T-helper 2 cell treated with Interferon-gamma antibody and Interleukin-4, amounts not matched to agents 5 μg/mL and 100 μg/mL, for 36 hours (primary cell): ENCODE data around the gene TDRD12.
"Not testable (repeated sequence)": the region's sequence is repeated elsewhere in the genome, so short reads cannot be mapped to it uniquely, and the experiment has no call there.

Experiments used
- DNase-seq: peaks from one replicate; pipeline ENCODE4 v3.0.0; 2021; ENCODE audit warnings: low spot score
- H3K27ac Mint-ChIP-seq: one replicate; pipeline ENCODE4 v1.8.0; 2021; ENCODE audit warnings: mild to moderate bottlenecking, mixed read lengths
- H3K27me3 Mint-ChIP-seq: one replicate; pipeline ENCODE4 v1.8.0; 2021; ENCODE audit warnings: low read depth, mixed read lengths
- H3K36me3 Mint-ChIP-seq: one replicate; pipeline ENCODE4 v1.8.0; 2021; ENCODE audit warnings: low read depth, mixed read lengths
- H3K4me1 Mint-ChIP-seq: one replicate; pipeline ENCODE4 v1.8.0; 2021; ENCODE audit warnings: low read depth, mixed read lengths
- H3K4me3 Mint-ChIP-seq: one replicate; pipeline ENCODE4 v1.8.0; 2022; ENCODE audit warnings: mild to moderate bottlenecking, moderate library complexity, mixed read lengths
- H3K9me3 Mint-ChIP-seq: one replicate; pipeline ENCODE4 v1.8.0; 2021; ENCODE audit warnings: mixed read lengths

The TDRD12 gene

GRCh38 chr19:32686847-32687475 is 32.6 kb upstream of the TDRD12 start:
- Mint-ChIP-seq H3K4me1 (peaks cover 8% of the 10 kb centered on the region), H3K9me3 (no peaks in the 10 kb centered on the region), H3K4me3 (no peak overlapping the region), H3K27me3 (peaks cover 3% of the 10 kb centered on the region), H3K27ac (no peak overlapping the region), H3K36me3 (no peaks in the 10 kb centered on the region)
- no peak for DNase-seq

- Mint-ChIP-seq H3K4me1 (peaks cover 8% of the 10 kb centered on the region), H3K36me3 (peaks cover under 1% of the 10 kb centered on the region), H3K27ac (no peak overlapping the region), H3K4me3 (no peak overlapping the region), H3K9me3 (no peaks in the 10 kb centered on the region), H3K27me3 (no peaks in the 10 kb centered on the region)
- DNase-seq: no peak
Observed at GRCh38 chr19:32687681-32688080, 31.9 kb upstream of the TDRD12 start.

GRCh38 chr19:32688311-32688710 is 31.3 kb upstream of the TDRD12 start:
- H3K9me3 Mint-ChIP-seq: peaks cover 1% of the 10 kb centered on the region
- no peak overlapping the region for H3K4me3 Mint-ChIP-seq
- H3K36me3 Mint-ChIP-seq: peaks cover 7% of the 10 kb centered on the region
- H3K27ac Mint-ChIP-seq: no peak overlapping the region
- peaks cover 14% of the 10 kb centered on the region for H3K4me1 Mint-ChIP-seq
- no peak for DNase-seq
- H3K27me3 Mint-ChIP-seq: no peaks in the 10 kb centered on the region

- DNase-seq: peak; percentile 85
- H3K27me3 Mint-ChIP-seq: no peaks in the 10 kb centered on the region
- peak within 1 kb of the TSS; percentile 94 for H3K27ac Mint-ChIP-seq
- H3K9me3 Mint-ChIP-seq: peaks cover 4% of the 10 kb centered on the region
- peaks cover 32% of the 10 kb centered on the region for H3K36me3 Mint-ChIP-seq
- H3K4me3 Mint-ChIP-seq: peak within 1 kb of the TSS; percentile 92
- peaks cover 36% of the 10 kb centered on the region for H3K4me1 Mint-ChIP-seq
Observed at GRCh38 chr19:32691291-32691951, 28.1 kb upstream of the TDRD12 start, which contains the start of gene NUDT19. TSS of gene NUDT19 (plus strand) at chr19:32691821. CDS start at chr19:32691961, 140 bp downstream.

- peaks cover 34% of the 10 kb centered on the region for H3K36me3 Mint-ChIP-seq
- H3K27ac Mint-ChIP-seq: peak overlapping the region; percentile 94
- DNase-seq: peak; percentile 70
- H3K4me1 Mint-ChIP-seq: peaks cover 38% of the 10 kb centered on the region
- H3K27me3 Mint-ChIP-seq: no peaks in the 10 kb centered on the region
- H3K9me3 Mint-ChIP-seq: peaks cover 4% of the 10 kb centered on the region
- peak overlapping the region; percentile 92 for H3K4me3 Mint-ChIP-seq
Observed at GRCh38 chr19:32691952-32692726, 27.4 kb upstream of the TDRD12 start.

- Mint-ChIP-seq H3K4me3 (peak overlapping the region; percentile 92), H3K4me1 (peaks cover 38% of the 10 kb centered on the region), H3K27me3 (no peaks in the 10 kb centered on the region), H3K36me3 (peaks cover 38% of the 10 kb centered on the region), H3K9me3 (peaks cover 4% of the 10 kb centered on the region), H3K27ac (peak overlapping the region; percentile 94)
- no peak for DNase-seq
Observed at GRCh38 chr19:32692727-32693061, 26.9 kb upstream of the TDRD12 start.

DNA sequence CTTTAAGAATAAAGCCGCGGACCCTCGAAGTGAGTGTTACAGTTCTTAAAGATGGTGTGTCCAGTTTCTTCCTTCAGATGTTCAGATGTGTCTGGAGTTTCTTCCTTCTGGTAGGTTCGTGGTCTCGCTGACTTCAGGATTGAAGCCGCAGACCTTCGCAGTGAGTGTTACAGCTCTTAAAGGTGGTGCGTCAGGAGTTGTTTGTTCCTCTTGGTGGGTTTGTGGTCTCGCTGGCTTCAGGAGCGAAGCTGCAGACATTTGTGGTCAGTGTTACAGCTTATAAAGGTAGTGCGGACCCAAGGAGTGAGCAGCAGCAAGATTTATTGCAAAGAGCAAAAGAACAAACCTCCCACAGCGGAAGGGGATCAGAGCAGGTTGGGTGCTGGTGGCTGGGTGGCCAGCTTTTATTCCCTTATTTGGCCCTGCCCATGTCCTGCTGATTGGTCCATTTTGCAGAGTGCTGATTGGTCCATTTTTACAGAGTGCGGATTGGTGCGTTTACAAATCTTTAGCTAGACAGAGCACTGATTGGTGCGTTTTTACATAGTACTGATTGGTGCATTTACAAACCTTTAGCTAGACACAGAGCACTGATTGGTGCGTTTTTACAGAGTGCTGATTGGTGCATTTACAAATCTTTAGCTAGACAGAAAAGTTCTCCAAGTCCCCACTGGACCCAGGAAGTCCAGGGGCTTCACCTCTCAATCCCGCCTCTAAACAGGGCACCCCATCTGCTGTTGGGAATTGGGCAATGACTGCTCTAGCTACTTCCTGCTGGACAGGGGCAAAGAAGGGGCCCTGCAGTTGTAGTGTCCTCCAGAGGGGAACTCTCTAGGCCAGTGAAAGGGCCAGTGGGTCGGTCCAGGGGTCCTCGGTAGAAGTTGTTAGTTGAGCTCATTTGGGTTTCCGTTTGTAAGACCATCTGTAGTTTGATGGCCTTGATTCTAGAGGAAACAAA is 26.1 kb upstream of the TDRD12 start:
- peak overlapping the region; percentile 94 for H3K27ac Mint-ChIP-seq
- DNase-seq: peak; percentile 42
- H3K27me3 Mint-ChIP-seq, H3K9me3 Mint-ChIP-seq: not testable (repeated sequence)
- H3K36me3 Mint-ChIP-seq: peaks cover 45% of the 10 kb centered on the region
- H3K4me1 Mint-ChIP-seq: peaks cover 42% of the 10 kb centered on the region
- peak overlapping the region; percentile 92 for H3K4me3 Mint-ChIP-seq

DNA sequence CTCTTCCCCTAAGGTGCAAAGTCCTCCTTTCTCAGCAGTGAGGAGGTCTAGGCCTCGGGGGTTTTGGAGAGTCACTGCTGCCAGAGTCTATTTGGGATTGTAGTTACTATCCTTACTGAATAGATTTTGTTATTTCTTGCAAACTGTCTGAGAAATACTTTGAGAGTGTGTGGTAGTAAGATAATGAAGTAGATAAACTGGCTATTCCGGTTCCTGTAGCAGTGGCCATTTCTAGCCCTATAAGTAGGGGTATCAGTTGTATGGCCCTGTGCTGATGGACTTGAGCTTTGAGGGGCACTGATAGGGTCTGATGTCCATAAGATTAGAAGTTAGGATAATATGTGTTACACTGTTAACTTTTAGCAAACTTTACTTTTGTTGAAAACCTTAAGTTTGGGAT is 25.3 kb upstream of the TDRD12 start:
- not testable (repeated sequence) for H3K27ac Mint-ChIP-seq, H3K27me3 Mint-ChIP-seq, DNase-seq, H3K9me3 Mint-ChIP-seq
- H3K4me1 Mint-ChIP-seq: peaks cover 44% of the 10 kb centered on the region
- peak overlapping the region; percentile 92 for H3K4me3 Mint-ChIP-seq
- H3K36me3 Mint-ChIP-seq: peaks cover 54% of the 10 kb centered on the region

DNA sequence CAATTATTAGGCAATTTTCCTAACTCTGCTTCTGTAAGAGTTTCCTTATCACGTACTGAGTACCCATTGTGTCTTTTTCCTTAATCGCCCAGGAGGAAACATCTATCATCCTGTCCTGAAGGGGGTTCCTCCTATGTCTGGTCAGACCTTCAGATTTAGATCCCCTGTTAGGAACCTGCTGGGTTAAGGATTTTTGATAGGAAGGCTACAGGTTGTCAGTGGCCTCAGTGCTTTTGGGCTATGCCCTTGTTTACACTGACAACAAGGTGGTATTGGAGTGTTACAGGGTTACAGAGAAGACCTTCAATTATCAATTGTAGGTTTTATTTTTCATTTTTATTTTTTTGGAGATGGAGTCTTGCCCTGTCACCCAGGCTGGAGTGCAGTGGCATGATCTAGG is 24.7 kb upstream of the TDRD12 start:
- Mint-ChIP-seq H3K4me3 (peak overlapping the region; percentile 92), H3K36me3 (peaks cover 59% of the 10 kb centered on the region), H3K4me1 (peaks cover 44% of the 10 kb centered on the region)
- not testable (repeated sequence) for H3K27ac Mint-ChIP-seq, H3K27me3 Mint-ChIP-seq, H3K9me3 Mint-ChIP-seq, DNase-seq

DNA sequence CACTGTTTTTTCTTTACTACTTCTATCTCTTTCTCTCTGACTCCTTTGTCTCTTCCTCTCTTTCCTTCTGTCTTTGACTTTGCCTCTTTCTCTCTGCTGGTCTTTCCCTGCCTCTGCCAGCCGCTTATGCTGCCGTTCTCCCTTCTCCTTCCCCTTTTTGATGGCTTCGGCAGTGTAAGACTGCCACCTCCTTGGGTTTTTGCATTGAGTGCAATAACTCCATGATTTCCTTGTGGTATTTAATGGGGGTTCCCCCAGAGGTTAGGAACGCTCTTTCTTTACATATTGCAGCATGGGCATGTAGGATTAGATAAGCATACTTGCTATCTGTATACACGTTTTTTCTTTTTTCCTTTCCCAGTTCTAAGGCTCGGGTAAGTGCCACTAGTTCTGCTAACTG is 24.1 kb upstream of the TDRD12 start:
- peaks cover 44% of the 10 kb centered on the region for H3K4me1 Mint-ChIP-seq
- H3K27ac Mint-ChIP-seq: peak overlapping the region; percentile 33
- peak overlapping the region; percentile 49 for H3K4me3 Mint-ChIP-seq
- peaks cover 66% of the 10 kb centered on the region for H3K36me3 Mint-ChIP-seq
- H3K27me3 Mint-ChIP-seq, H3K9me3 Mint-ChIP-seq, DNase-seq: not testable (repeated sequence)

- H3K9me3 Mint-ChIP-seq, H3K4me3 Mint-ChIP-seq, H3K27ac Mint-ChIP-seq, H3K27me3 Mint-ChIP-seq, DNase-seq: not testable (repeated sequence)
- Mint-ChIP-seq H3K36me3 (peaks cover 76% of the 10 kb centered on the region), H3K4me1 (peaks cover 37% of the 10 kb centered on the region)
Observed at GRCh38 chr19:32696771-32697170, 22.8 kb upstream of the TDRD12 start.

GRCh38 chr19:32700129-32700528 is 19.4 kb upstream of the TDRD12 start:
- not testable (repeated sequence) for H3K4me3 Mint-ChIP-seq, H3K27me3 Mint-ChIP-seq, DNase-seq, H3K27ac Mint-ChIP-seq
- Mint-ChIP-seq H3K9me3 (peaks cover 21% of the 10 kb centered on the region), H3K4me1 (peaks cover 13% of the 10 kb centered on the region), H3K36me3 (peaks cover 81% of the 10 kb centered on the region)

DNA sequence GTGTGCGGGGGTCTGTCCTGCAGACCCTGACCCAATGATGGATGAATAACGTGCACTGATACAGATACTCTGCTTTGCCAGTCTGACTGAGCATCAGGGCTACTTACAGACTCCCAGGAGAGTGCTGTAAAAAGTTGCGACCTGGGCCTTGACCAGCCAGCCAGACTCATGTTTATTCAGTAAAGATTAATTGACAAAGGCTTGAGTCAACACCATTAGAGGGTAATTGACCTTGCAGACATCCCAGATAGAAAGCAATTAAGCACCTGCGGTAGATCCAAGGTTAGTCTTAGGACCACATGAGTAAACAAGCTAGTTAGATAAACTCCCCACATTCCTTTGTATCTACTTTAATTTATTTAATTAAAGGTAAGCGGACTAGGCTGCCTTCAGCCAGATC is 17.6 kb upstream of the TDRD12 start:
- Mint-ChIP-seq H3K4me1 (peaks cover 11% of the 10 kb centered on the region), H3K4me3 (no peak overlapping the region), H3K27ac (no peak overlapping the region), H3K36me3 (peaks cover 85% of the 10 kb centered on the region), H3K27me3 (no peaks in the 10 kb centered on the region), H3K9me3 (peaks cover 26% of the 10 kb centered on the region)
- DNase-seq: no peak
